Suprapubic skin (tissue), 4 donors: Measurements from ENCODE around the gene ATXN7L1. TPM values are rescaled to one million over a fixed set of nuclear protein-coding genes. Genes with fewer than 3 reads are reported as not detected.

ENCODE experiments used
- DNase-seq, 2 donors: peaks; one replicate each; pipeline ENCODE4 v3.0.0-alpha.2; 2019; ENCODE audit warnings: low spot score in 2 of 2
- H3K27ac ChIP-seq: fragments of 200-600 bp; sonication (generic); one replicate; pipeline ENCODE4 v1.5.1; 2019
- H3K27me3 ChIP-seq: fragments of 200-600 bp; sonication (generic); one replicate; pipeline ENCODE4 v1.5.1; 2019
- H3K36me3 ChIP-seq: fragments of 200-600 bp; sonication (generic); one replicate; pipeline ENCODE4 v1.5.1; 2019
- H3K4me1 ChIP-seq: fragments of 200-600 bp; sonication (generic); one replicate; pipeline ENCODE4 v1.5.1; 2019
- H3K4me3 ChIP-seq: fragments of 200-600 bp; sonication (generic); one replicate; pipeline ENCODE4 v1.5.1; 2019; ENCODE audit warnings: mild to moderate bottlenecking
- H3K9me3 ChIP-seq: fragments of 200-600 bp; sonication (generic); one replicate; pipeline ENCODE4 v1.5.1; 2019
- EP300 ChIP-seq: sonication (generic); formaldehyde crosslinking; IDR thresholded peaks from one replicate; pipeline ENCODE4 v1.6.1; 2017; ENCODE audit warnings: antibody characterized with exemption
- POLR2A ChIP-seq, 2 donors: fragments of 450-650 bp; IDR thresholded peaks; one replicate each; pipeline ENCODE4 v1.6.1; 2017; ENCODE audit warnings: antibody characterized with exemption in 2 of 2, mild to moderate bottlenecking in 2 of 2, moderate library complexity in 2 of 2
- POLR2AphosphoS5 ChIP-seq, 3 donors: sonication (generic); formaldehyde crosslinking; IDR thresholded peaks; one replicate each; pipeline ENCODE4 v1.6.1; 2017; ENCODE audit warnings: antibody characterized with exemption in 3 of 3
- WGBS: methylation state at CpG from one replicate; pipeline ENCODE4 v1.1.5; 2018; 5-methylcytosine and 5-hydroxymethylcytosine counted together
- total RNA-seq, 4 donors: library from RNA; depleted of rRNA; stranded (reverse); fragments of >200 nt; gene quantifications; one replicate each; pipeline ENCODE4 v1.1.0, GENCODE V29; 2016
- TF ChIP-seq, protein P1 (sequence below), 2 donors: fragments of 200-600 bp in 1 of 2; fragments of 450-650 bp in 1 of 2; sonication (generic) in 1 of 2; IDR thresholded peaks; one replicate each; pipeline ENCODE4 v1.5.1; 2016 to 2019; ENCODE audit warnings: antibody characterized with exemption in 2 of 2, mild to moderate bottlenecking in 1 of 2, moderate library complexity in 1 of 2

Gene ATXN7L1
- total RNA-seq, 4 donors from 2014 or later, result 14.8 to 35.6 (median 17.3) TPM

DNA sequence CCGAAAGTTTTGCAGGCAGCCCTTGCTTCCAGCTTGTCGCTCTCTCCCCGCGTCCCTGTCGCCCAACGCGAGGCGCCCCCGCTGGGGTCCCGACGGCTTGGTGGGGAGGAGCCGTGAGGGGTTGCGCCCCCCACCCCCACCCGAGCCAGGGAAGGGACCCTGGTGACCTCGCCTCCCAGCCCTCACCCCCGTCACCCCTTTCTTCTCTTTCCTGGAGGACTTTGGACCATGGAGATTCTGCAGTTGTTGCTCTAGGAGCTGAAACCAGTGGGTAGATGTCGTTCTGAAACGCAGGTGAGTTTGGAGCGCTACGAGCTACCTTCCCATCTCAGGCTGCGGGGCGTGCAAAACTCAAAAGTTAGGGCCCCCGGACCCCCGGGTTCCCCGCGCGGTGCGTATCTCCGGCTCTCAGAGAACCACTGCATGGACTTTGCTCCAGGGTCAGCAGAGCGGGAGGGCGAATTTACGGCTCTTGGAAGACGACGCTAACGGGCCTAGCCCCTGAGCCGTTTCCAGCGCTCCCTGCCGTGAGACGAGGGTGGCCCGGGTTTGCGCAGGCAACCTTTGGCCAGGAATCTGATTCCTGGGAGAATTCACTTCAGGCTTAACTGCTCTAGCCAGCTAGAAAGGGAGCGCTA is 684 bp upstream of the ATXN7L1 start:
- peak in 1 of 2 donors; percentile 74 for DNase-seq
- Histone ChIP-seq H3K27me3 (no peaks in the 10 kb centered on the region), H3K36me3 (no peaks in the 10 kb centered on the region), H3K27ac (peak overlapping the region; percentile 66), H3K4me1 (peaks cover 32% of the 10 kb centered on the region), H3K4me3 (peak overlapping the region; percentile 58), H3K9me3 (no peaks in the 10 kb centered on the region)
- TF ChIP-seq, protein P1, sequence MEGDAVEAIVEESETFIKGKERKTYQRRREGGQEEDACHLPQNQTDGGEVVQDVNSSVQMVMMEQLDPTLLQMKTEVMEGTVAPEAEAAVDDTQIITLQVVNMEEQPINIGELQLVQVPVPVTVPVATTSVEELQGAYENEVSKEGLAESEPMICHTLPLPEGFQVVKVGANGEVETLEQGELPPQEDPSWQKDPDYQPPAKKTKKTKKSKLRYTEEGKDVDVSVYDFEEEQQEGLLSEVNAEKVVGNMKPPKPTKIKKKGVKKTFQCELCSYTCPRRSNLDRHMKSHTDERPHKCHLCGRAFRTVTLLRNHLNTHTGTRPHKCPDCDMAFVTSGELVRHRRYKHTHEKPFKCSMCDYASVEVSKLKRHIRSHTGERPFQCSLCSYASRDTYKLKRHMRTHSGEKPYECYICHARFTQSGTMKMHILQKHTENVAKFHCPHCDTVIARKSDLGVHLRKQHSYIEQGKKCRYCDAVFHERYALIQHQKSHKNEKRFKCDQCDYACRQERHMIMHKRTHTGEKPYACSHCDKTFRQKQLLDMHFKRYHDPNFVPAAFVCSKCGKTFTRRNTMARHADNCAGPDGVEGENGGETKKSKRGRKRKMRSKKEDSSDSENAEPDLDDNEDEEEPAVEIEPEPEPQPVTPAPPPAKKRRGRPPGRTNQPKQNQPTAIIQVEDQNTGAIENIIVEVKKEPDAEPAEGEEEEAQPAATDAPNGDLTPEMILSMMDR (IDR thresholded peaks at IDR 0.05), result no peak
- TF ChIP-seq POLR2AphosphoS5 (IDR thresholded peaks at IDR 0.05) (no peak), EP300 (no peak), POLR2A (IDR thresholded peaks at IDR 0.05) (no peak)
- 1% methylated on average over 6 of the region's 42 CpGs for WGBS

DNA sequence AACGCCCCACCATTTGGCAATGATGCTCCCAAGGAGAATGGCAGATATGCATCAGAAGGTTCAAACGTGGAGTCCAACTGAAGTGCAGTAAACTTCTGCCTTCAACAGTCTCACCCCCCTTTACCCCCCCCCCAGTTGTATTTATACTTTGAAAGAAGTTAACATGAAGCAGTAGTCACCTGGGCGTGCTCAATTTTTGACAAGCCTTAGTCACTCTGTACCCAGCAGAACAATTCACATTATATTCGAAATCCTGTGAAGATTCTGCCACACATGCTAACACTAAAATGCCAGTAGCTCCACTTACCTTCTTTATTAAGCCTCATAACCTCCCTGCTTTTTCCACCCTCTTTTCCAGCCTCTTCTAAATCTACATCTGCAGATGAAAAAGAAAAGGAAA is 894 bp downstream of the ATXN7L1 start:
- Histone ChIP-seq H3K36me3 (no peaks in the 10 kb centered on the region), H3K4me1 (peaks cover 34% of the 10 kb centered on the region), H3K27me3 (no peaks in the 10 kb centered on the region), H3K4me3 (peak overlapping the region; percentile 58), H3K27ac (no peak overlapping the region), H3K9me3 (no peaks in the 10 kb centered on the region)
- no peak for TF ChIP-seq POLR2AphosphoS5 (IDR thresholded peaks at IDR 0.05)
- no peak for TF ChIP-seq POLR2A (IDR thresholded peaks at IDR 0.05)
- TF ChIP-seq, protein P1 (IDR thresholded peaks at IDR 0.05), result no peak
- TF ChIP-seq EP300, result no peak
- WGBS, result 19% methylated on average over 4 of the region's 4 CpGs
- DNase-seq, result no peak

GRCh38 chr7:105874055-105874454 is 2.3 kb downstream of the ATXN7L1 start:
- no peak for DNase-seq
- no peaks in the 10 kb centered on the region for H3K27me3 ChIP-seq
- H3K27ac ChIP-seq, result no peak overlapping the region
- TF ChIP-seq POLR2AphosphoS5 (IDR thresholded peaks at IDR 0.05) (no peak), POLR2A (IDR thresholded peaks at IDR 0.05) (no peak), EP300 (no peak)
- TF ChIP-seq, protein P1 (IDR thresholded peaks at IDR 0.05), result no peak
- no peak overlapping the region for H3K4me3 ChIP-seq
- H3K9me3 ChIP-seq, result no peaks in the 10 kb centered on the region
- WGBS, result 93% methylated on average over 6 of the region's 6 CpGs
- no peaks in the 10 kb centered on the region for H3K36me3 ChIP-seq
- H3K4me1 ChIP-seq, result peaks cover 34% of the 10 kb centered on the region

- no peaks in the 10 kb centered on the region for H3K36me3 ChIP-seq
- peaks cover 21% of the 10 kb centered on the region for H3K4me1 ChIP-seq
- TF ChIP-seq POLR2AphosphoS5 (IDR thresholded peaks at IDR 0.05) (no peak), POLR2A (IDR thresholded peaks at IDR 0.05) (no peak), EP300 (no peak)
- TF ChIP-seq, protein P1 (IDR thresholded peaks at IDR 0.05), result no peak
- 95% methylated on average over 5 of the region's 5 CpGs for WGBS
- no peak overlapping the region for H3K27ac ChIP-seq
- H3K9me3 ChIP-seq, result no peaks in the 10 kb centered on the region
- H3K27me3 ChIP-seq, result no peaks in the 10 kb centered on the region
- no peak overlapping the region for H3K4me3 ChIP-seq
- no peak for DNase-seq
Observed at GRCh38 chr7:105872491-105872890, 3.9 kb downstream of the ATXN7L1 start.

DNA sequence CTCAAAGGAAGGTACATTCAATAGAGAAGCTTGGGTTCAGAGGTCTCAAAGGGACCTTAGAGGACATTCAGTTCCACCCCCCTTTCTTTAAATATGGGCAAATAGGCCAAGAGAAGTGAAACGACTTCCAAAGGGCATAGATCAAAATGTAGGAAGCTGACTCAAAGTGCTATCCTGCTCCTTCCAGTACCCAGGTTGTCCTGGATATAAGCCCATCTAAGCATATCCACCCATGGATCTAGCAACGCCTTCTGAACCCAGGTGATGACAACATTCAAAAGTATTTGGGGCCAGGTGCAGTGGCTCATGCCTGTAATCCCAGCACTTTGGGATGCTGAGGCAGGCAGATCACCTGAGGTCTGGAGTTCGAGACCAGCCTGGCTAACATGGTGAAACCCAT is 5.3 kb downstream of the ATXN7L1 start:
- Histone ChIP-seq H3K36me3 (no peaks in the 10 kb centered on the region), H3K27ac (no peak overlapping the region), H3K27me3 (no peaks in the 10 kb centered on the region), H3K4me1 (peaks cover 17% of the 10 kb centered on the region), H3K9me3 (no peaks in the 10 kb centered on the region), H3K4me3 (no peak overlapping the region)
- no peak for DNase-seq
- 51% methylated on average over 3 of the region's 3 CpGs for WGBS
- TF ChIP-seq, protein P1 (IDR thresholded peaks at IDR 0.05), result no peak
- TF ChIP-seq POLR2A (IDR thresholded peaks at IDR 0.05) (no peak), EP300 (no peak)
